Progenitor cell of endocrine pancreas (in vitro differentiated cells): ENCODE data around the gene DNMT3A. TPM values are rescaled to one million over a fixed set of nuclear protein-coding genes. Genes with fewer than 3 reads are reported as not detected.

Experiments used
- DNase-seq: peaks from one replicate; pipeline ENCODE4 v3.0.0; 2021; ENCODE audit warnings: low spot score; ENCODE audit not compliant: unreplicated experiment
- H3K27ac Mint-ChIP-seq: 2 replicates; pipeline ENCODE4 v1.8.0; 2021; ENCODE audit warnings: mild to moderate bottlenecking, moderate library complexity, mixed read lengths
- H3K27me3 Mint-ChIP-seq: 2 replicates; pipeline ENCODE4 v1.8.0; 2021; ENCODE audit warnings: mixed read lengths
- H3K36me3 Mint-ChIP-seq: 2 replicates; pipeline ENCODE4 v1.8.0; 2022; ENCODE audit warnings: mixed read lengths; ENCODE audit not compliant: insufficient read depth
- H3K4me1 Mint-ChIP-seq: 2 replicates; pipeline ENCODE4 v1.8.0; 2021; ENCODE audit warnings: low read depth, mixed read lengths
- H3K4me3 Mint-ChIP-seq: 2 replicates; pipeline ENCODE4 v1.8.0; 2021; ENCODE audit warnings: low read depth, mild to moderate bottlenecking, moderate library complexity, mixed read lengths
- H3K9me3 Mint-ChIP-seq: 2 replicates; pipeline ENCODE4 v1.8.0; 2021; ENCODE audit warnings: low read depth, mixed read lengths
- total RNA-seq: library from RNA; stranded (reverse); gene quantifications from 2 replicates; pipeline ENCODE4 v1.2.1, GENCODE V29; 2021
- TF ChIP-seq, protein P1 (sequence below): fragments of 200-600 bp; sonication (generic); IDR thresholded peaks from one replicate; pipeline ENCODE4 v1.5.0; 2021; ENCODE audit warnings: antibody characterized with exemption, mild to moderate bottlenecking; ENCODE audit not compliant: unreplicated experiment

The DNMT3A gene
- total RNA-seq, 1 donor from 2014 or later, result 168 TPM

- no peaks in the 10 kb centered on the region for H3K27me3 Mint-ChIP-seq
- H3K9me3 Mint-ChIP-seq, result no peaks in the 10 kb centered on the region
- no peak for DNase-seq
- H3K4me3 Mint-ChIP-seq, result no peak overlapping the region
- peaks cover 2% of the 10 kb centered on the region for H3K36me3 Mint-ChIP-seq
- peaks cover 6% of the 10 kb centered on the region for H3K4me1 Mint-ChIP-seq
- no peak overlapping the region for H3K27ac Mint-ChIP-seq
- TF ChIP-seq, protein P1, sequence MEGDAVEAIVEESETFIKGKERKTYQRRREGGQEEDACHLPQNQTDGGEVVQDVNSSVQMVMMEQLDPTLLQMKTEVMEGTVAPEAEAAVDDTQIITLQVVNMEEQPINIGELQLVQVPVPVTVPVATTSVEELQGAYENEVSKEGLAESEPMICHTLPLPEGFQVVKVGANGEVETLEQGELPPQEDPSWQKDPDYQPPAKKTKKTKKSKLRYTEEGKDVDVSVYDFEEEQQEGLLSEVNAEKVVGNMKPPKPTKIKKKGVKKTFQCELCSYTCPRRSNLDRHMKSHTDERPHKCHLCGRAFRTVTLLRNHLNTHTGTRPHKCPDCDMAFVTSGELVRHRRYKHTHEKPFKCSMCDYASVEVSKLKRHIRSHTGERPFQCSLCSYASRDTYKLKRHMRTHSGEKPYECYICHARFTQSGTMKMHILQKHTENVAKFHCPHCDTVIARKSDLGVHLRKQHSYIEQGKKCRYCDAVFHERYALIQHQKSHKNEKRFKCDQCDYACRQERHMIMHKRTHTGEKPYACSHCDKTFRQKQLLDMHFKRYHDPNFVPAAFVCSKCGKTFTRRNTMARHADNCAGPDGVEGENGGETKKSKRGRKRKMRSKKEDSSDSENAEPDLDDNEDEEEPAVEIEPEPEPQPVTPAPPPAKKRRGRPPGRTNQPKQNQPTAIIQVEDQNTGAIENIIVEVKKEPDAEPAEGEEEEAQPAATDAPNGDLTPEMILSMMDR, result no peak
Observed at GRCh38 chr2:25311865-25312575, 29.7 kb downstream of the DNMT3A start.

- no peak for DNase-seq
- Mint-ChIP-seq H3K4me1 (peaks cover 6% of the 10 kb centered on the region), H3K4me3 (no peak overlapping the region), H3K27me3 (no peaks in the 10 kb centered on the region), H3K27ac (peak overlapping the region; percentile 84), H3K9me3 (no peaks in the 10 kb centered on the region), H3K36me3 (peaks cover 2% of the 10 kb centered on the region)
- TF ChIP-seq, protein P1, result no peak
Observed at GRCh38 chr2:25310965-25311864, 30.5 kb downstream of the DNMT3A start.

DNA sequence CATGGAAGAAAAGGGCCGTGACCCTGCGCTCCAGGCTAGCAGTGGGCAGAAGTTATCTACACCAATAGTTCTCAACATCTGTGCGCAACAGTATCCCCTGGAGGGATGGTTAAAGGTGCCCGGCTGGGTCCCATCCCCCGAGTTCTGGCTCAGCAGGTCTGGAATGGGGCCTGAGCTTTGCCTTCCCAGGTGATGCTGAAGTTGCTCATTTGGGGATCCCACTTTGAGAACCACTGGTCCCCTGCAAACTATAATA lies 31.1 kb downstream of the DNMT3A start:
- Mint-ChIP-seq H3K27ac (peak overlapping the region; percentile 84), H3K36me3 (peaks cover 2% of the 10 kb centered on the region), H3K4me1 (peaks cover 6% of the 10 kb centered on the region), H3K9me3 (no peaks in the 10 kb centered on the region), H3K27me3 (no peaks in the 10 kb centered on the region), H3K4me3 (no peak overlapping the region)
- TF ChIP-seq, protein P1, result no peak
- no peak for DNase-seq

GRCh38 chr2:25309402-25309801 lies 32.3 kb downstream of the DNMT3A start:
- H3K27ac Mint-ChIP-seq, result no peak overlapping the region
- peaks cover 6% of the 10 kb centered on the region for H3K4me1 Mint-ChIP-seq
- H3K36me3 Mint-ChIP-seq, result peaks cover 2% of the 10 kb centered on the region
- TF ChIP-seq, protein P1, result peak; percentile 51
- H3K4me3 Mint-ChIP-seq, result no peak overlapping the region
- DNase-seq, result peak; percentile 25
- no peaks in the 10 kb centered on the region for H3K9me3 Mint-ChIP-seq
- no peaks in the 10 kb centered on the region for H3K27me3 Mint-ChIP-seq

DNA sequence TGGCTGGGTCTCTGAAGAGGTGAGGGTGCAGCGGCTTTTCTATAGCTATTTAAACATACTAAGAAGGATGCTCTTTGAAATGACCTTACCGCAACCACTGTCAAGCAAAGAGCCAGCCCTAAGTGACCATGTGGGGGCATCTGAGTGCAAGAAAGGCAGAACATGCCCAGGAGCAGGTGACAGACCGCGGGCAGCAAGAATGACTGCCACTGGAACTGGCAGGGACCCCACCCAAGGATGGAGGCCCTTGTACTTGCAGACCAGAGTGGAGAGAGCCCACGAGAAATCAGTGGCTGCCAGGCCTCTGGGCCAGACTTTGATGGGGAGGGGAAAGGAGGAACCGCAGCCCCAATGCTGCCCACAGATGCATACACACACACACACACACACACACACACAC lies 33.1 kb downstream of the DNMT3A start:
- Mint-ChIP-seq H3K36me3 (peaks cover 4% of the 10 kb centered on the region), H3K4me1 (peaks cover 6% of the 10 kb centered on the region), H3K27me3 (no peaks in the 10 kb centered on the region), H3K27ac (no peak overlapping the region), H3K9me3 (no peaks in the 10 kb centered on the region), H3K4me3 (no peak overlapping the region)
- TF ChIP-seq, protein P1, result no peak
- no peak for DNase-seq
